HL-60/S4 (cell line): Measurements from ENCODE around the gene AATK.
"Not testable (repeated sequence)": the region's sequence is repeated elsewhere in the genome, so short reads cannot be mapped to it uniquely, and the experiment has no call there.

Experiments
- in situ Hi-C: fragments of 300-500 bp; cut with MboI; formaldehyde crosslinking; loops from 2 replicates; pipeline ENCODE4 v1.14.3; 2022; ENCODE audit warnings: low sequenced_read_pairs

The AATK gene

DNA sequence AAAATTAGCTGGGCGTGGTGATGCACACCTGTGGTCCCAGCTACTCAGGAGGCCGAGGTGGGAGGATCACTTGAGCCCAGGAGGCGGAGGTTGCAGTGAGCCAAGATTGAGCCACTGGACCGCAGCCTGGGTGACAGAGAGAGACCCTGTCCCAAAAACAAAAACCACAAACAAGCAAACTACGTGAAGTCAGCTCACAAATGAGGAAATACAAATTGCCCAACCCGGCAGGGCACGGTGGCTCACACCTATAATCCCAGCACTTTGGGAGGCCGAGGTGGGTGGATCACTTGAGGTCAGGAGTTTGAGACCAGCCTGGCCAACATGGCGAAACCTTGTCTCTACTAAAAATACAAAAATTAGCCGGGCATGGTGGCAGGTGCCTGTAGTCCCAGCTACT lies 19.8 kb downstream of the AATK start:
- in situ Hi-C loops, result not testable (repeated sequence)

DNA sequence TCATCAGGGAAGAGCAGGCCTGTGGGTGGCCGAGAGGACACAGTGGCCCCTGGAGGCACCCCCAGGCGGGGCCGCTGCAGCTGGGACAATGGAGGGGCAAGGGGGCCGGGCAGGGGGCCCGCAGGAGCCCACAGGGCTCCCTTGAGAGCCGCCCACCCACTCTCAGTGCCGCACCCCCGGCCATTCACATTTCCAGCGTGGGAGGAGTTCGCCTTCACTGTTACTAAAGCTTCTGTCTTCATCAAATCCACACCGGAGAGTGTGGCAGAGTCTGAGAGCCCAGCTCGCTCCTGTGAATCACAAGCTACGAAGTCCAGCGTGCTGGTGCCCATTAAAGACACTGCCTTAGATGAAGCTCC lies 21.6 kb downstream of the AATK start:
- in situ Hi-C loops, result no loop called here

DNA sequence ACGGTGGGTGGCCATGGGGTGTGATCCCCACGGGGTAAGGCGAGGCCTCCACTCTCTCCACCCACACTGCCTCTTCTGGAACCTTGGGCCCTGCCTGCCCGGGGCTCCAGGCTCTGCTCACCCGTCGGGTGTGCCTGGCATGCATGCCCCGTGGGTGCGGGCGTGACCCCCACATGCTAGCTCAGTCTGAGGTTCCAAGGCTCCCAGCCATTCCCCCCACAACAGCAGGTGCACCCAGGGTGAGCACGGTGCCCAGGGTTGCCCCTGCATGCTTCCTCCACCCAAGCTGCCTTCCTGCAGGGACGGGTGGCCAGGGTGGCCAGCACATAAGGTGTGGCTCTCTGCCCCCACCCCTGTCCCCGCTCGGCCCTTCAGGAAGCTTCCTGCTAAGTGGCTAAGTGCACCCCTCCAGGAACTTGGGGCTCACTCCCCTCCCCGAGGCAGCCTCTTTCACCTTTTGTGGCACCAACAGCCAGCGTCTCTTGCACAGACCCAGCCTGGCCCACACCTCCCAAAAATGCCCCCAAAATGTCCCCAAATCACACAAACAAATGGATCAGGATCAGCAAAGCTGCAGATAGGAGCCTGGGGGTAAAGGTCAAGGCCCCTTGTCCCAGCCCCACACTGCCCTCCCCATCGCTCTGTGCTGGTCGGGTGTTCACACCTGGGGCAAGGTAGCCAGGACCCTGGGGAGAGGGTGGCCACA lies 22.2 kb downstream of the AATK start:
- in situ Hi-C loops, result no loop called here

DNA sequence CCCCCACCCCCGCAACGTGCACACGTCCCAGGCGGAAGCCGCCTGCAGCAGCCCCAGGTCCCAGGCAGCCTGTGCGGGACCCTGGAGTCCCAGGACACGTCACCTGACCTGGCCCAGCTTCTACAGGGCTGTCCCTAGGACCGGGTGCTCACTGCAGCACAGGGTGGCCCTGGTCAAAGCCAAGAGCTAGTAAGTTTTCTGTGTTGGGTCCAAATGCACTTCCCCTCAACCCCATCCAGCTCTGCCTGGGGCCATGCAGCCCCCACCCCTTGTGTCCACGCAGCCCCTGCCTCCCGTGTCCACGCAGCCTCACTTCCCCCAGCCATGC lies 22.9 kb downstream of the AATK start:
- in situ Hi-C loops, result no loop called here

DNA sequence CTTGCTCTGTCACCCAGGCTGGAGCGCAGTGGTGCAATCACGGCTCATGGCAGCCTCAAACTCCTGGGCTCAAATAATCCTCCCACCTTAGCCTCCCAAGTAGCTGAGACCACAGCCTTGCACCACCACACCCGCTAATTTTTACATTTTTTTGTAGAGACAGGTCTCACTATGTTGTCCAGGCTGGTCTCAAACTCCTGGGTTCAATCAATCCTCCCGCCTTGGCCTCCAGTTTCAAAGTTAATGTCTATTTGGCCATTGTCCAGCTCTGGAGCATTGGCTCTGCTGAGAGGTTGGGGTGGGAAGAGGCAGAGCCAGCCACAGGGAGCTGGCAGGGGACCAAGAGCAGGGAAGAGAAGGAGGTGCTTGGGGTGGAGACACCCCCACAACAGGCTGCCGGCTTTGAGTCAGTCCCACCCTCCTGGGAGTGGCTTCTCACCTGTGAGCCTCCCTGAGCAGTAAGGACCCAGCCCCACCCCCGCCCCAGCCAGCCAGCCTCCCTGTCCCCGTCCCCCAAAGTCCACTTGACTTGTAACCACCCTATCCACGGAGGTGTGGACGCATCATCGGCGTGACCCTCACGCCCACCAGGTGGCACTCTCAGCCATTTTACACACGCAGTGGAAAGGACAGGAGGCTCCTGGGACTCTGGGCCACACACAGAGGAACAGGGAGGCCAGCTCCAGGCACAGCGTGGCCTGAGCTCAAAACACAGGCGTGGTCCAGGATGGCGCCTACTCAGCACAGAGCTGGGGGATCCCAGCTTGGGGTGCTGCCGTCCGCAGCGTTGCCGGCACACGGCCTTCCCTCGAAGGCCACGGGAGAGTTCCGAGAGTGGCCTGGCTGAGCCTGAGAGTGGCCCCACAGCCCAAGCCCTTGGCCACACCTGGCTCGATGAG lies 23.5 kb downstream of the AATK start:
- in situ Hi-C loops, result no loop called here

DNA sequence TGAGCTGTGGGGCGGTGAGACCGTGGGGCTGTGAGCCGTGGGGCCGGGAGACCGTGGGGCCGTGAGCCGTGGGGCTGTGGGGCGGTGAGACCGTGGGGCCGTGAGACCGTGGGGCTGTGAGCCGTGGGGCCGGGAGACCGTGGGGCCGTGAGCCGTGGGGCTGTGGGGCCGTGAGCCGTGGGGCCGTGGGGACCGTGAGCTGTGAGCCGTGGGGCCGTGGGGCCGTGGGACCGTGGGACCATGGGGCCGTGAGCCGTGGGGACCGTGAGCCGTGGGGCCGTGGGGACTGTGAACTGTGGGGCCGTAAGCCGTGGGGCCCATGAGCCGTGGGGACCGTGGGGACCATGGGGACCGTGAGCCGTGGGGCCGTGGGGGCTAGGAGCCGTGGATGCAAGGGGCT lies 25.3 kb downstream of the AATK start:
- in situ Hi-C loops, result no loop called here

DNA sequence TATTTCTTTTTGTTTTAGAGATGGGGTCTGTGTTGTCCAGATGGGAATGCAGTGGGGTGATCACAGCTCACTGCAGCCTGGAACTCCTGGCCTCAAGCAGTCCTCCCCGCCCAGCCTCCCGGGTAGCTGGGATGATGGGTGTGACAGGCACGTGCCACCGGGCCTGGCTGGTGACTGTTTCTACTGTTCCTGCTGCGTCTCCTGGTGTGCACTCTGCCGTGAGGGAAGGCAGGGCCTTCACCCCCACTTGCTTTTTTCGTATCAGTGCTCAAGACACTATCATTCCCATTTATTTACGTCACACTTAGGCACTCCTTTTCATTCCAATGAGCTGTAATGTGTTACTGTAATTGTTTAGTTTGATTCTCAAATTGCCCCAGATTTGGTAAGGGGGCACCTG lies 26.0 kb downstream of the AATK start:
- in situ Hi-C loops, result no loop called here

DNA sequence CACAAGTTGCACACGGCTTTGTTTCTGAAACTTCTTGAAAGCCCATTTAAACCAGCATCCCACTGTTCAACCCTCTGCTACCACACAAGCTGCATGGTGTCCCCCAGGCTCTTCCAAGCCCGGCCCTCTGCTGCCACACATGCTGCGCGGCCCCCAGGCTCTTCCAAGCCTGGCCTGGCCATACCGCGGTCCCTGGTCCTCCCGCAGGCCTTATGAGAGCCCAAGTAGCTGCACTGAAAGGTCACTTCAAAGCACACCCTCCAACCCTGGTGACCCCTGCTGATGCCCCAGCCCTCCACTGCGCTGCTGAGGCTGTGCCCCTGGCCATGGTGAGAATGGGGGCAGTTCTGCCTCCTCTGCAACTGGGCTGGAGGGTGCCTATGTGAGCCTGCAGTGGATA lies 26.6 kb downstream of the AATK start:
- in situ Hi-C loops, result no loop called here

DNA sequence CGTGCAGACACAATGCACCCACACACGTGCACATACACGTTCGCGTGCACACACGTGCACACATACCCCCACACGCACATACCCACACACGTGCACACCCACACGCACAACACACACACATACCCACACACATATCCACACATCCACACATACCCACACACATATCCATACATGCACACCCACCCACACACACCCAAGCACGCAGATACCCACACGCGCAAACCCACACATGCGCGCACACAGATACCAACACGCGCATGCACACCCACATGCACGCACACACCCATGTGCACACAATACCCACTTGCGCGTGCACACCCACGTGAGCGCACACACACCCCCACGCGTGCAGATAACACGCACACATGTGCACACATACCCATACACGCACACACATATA lies 27.5 kb downstream of the AATK start:
- in situ Hi-C loops, result no loop called here

DNA sequence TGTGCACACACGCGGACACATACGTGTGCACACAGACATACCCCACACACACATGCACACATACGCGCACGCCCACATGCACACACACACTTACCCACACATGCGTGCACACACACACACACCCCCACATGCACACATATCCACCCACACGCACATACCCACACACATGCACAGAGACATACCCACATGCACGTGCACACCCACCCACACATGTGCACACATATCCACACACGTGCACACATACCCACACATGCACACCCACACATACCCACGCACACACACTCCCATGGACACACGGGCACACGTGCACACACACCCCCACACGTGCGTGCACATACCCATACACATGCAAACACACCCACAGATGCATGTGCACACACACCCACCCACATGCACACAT lies 27.9 kb downstream of the AATK start:
- in situ Hi-C loops, result no loop called here

DNA sequence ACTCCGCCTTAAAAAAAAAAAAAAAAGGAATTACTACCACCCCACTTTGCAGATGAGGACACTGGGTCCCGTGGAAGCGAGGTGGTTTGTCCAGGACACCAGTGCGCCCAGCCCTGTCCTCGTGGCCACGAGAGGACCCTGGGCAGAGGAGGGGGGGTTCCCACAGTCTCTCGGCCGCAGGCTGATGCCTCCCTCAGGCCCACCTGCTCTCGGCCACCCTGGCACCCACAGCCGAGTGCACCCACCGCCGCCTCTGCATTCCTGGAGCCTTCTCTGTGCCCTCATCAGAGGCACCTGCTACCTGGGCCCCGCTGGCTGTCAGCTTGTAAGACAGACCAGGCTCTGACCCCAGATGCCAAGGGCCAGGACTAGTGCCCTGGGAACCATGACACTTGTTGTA lies 28.8 kb downstream of the AATK start:
- in situ Hi-C loops, result no loop called here

DNA sequence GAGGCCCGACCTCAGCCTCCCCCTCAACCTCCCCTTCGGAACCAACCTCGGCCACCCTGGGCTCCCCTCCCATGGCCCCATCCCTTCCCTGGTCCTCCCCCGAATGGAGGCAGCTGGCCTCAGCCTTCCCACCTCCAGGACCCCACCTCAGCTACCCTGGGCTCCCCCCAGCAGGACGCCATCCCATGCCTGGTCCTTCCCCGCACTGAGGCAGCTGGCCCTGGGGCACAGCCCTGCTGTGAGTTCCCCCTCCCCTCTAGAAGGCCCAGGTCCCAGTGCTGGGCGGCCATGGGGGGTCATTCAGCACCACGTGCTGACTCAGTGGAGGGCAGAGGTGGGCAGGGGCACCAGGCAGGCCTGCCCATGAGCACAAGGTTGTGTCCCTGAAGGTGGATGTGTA lies 29.7 kb downstream of the AATK start:
- in situ Hi-C loops, result no loop called here

DNA sequence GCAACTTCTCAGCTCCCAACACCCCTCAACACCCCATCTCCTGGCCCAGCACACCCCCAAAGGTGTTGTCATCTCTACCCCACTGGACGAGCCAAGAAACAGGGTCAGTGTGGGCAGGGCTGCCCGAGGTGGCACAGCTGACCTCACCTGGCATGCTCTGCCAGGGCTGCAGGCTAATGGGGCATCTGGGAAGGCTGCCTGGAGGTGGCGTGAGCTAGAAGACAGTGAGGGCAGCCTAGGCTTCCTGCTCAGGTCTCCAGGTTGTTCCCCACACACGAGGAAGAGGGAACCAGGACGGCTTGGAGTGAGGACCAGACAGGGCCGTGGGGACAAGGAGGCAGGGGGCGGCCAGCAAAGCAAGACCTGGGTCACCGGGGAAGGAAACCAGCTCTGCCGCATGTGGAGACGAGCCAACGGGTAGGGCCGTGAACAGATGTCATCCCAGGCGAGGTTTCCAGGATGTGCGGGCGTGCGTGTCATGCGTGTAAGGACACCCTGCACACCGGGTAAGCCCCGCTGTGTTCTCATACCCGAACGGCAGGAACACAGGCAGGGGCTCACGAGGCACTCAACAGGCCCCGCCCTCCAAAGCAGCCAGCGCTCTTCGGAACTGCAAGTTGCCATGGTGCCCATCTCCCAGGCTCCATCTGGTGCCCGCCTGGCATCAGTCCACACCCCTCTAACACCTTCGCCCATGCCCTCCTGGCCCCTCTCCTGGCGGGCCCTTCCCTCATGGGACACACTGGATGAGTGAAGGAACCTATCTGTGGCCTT lies 30.3 kb downstream of the AATK start:
- in situ Hi-C loops, result no loop called here

DNA sequence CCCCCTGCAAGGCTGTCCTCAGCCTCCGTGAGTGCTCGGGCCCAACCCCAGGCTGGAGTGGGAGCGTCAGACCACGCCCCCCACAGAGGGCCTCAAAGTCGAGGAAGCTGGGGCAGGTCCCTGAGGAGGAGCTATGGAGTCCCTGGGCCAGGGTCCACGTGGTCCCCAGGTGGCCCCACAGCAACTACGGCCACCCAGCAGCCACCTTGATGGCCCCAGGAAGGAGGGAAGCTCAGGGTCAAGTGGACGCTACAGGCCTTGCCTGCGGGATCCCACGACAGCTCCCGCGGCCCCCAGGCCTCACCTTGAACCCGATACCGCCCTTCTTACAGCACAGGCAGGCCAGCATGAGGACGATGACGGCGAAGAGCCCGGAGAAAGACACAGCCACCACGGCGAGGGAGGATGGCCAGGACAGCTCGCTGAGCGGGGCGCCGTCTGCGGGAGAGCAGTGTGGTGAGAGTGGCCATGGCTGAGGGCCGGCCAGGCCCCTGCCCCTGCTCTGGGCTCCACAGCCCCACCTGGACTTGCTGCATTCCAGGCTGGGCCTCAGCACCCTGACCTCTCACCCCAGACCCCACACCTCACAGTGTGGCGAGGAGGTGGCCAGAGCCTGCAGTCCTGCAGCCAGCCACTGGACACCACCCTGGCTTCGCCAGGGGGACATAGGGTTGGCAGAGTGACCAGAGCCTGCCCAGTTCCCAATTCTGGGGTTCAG lies 31.8 kb downstream of the AATK start:
- in situ Hi-C loops, result no loop called here

DNA sequence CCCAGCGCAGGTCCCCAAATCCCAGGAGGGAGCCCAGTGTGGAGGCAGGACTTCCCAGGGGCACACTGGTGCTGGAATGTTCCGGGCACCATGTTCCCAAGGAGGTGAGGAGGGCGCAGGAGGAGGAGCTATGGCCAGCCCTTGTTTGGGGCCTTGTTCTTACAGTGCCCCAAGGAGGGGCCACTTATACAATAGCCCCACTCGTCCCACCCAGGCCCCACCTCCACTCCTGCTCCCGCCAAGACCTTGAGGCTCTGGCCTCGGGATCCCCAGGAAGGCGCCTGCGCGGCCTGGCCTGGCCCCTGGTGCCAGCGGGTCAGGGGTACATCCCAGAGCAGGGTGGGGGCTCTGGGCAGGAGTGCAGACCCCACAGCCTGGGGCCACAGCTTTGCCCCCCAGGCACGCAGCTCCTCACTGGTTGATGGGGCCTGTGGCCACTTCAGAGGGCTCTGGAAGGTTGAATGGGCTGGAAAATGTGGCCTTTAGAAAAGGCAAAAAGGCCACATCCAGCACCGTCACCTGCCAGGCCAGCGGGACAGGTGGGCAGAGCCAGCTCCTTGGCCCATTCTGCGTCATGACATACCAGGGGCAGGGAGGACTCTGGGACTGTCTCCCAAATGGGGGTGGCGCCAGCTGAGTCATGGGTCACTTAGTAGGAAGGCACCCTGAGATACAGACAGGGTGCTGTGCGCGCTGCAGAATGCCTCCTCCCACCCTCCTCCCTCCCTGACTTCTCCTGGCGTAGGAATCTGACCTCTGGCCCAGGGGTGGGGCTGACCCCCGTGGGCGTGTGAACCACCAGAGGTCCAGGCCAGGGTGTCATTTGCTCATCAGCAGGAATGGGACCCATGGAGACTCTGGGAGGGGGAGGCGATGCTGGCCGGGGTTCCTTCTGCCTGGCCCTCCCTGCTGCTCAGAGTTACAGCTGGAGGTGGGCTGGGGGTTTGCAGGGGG lies 33.0 kb downstream of the AATK start:
- in situ Hi-C loops, result no loop called here

DNA sequence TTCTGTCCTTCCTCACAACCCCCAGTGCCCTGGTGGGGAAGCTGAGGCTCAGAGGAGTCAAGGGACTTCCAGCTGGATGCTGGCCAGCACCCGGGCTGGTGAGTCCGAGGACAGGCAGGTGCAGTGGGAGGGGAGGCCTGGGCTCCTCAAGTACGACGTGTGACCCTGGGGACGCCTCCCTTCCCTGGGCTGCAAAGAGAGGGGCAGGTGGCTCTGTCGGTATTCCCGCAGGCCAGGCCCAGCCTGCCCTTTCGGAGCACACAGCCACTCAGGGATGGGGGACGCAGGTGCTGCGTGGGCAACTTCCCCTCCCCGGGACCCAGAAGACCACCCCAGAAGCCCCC lies 33.9 kb downstream of the AATK start:
- in situ Hi-C loops, result no loop called here

DNA sequence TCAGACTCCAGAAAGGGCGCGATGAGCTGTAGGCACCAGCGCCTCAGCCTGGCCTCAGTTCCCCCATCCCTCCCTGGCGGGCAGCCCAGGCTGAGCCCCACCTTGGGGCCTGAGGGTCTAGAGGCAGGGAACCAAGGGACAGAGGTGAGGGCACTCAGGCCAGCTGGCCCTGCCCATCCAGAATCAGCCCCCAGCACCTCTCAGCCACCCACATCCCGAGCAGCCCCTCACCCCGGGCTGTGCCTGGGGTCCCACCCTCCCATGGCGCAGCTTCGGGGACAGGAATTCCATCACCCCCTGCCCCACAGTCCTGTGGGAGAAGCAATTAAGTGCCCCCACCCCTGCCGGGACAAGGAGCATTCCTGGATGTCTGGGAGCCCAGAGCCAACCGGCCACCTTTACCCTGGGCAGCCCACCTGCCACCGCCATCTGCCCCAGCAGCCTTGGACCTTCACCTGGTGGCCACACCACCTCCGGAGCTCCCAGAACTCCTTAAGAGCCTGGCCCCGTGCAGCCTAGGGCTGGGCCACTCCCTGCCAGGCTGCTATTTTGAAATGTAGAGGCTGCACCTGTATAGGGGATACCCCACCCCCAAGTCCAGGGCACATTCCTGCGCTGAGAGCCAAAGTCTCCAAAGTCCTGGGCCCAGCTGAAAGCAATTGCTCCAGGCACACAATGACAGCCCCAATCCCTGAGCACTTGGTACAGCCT lies 34.4 kb downstream of the AATK start:
- in situ Hi-C loops, result no loop called here

DNA sequence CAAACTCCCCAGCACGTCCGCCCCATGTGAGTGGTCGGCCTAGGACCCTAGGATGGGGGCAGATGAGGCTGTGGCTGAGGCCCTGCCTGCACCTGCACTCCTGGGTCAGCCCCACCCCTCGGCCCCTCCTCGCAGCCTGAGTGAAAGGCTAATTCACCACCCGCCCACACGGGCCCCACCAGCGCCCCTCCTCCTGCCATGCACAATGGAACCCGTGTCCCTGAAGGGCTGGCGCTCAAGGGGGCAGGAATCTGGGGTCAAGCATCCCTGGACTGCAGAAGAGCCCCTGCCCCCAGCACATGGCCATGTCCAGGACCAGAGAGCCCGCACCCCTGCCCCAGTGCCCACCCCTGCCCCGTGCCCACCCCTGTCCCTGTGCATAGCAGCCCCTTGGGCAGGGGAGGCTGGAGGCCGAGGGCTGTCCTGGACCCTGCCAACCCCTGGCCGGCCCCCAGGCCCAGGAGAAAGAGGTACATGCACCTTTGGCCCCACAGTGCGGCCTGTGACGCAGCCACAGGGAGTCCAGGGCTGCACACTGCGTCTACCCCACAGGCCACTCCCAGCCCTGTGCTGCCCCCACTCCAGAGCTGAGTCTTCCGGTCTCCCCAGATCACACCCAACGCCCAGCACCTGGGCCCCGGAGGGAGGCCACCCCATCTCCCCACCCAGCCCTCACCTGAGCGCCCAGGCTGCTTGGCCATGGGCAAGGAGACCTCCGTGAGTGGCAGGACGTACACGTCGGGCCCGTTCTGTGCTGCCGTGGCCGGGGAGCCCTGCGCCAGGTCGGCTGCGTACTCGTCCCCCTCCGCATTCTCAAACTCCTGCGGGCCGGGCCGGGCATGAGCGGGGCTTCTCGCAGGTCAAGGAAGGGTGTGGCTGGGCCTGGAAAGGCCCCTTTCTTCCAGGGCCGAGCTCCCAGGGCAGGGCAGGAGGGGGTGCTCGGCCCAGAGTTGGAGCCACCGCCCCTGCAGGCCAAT lies 35.3 kb downstream of the AATK start:
- in situ Hi-C loops, result no loop called here
